ENCODE data around the gene LSM2. TPM values are rescaled to one million over a fixed set of nuclear protein-coding genes. Genes with fewer than 3 reads are reported as not detected.

Gene LSM2
- total and polyA plus RNA-seq, 9 of the 15 experiments (the other 6 are each of a cell fraction or from before 2014, with no cell fraction given): 154 to 407 (median 223) TPM

- Histone ChIP-seq H3K4me1 (replicated peaks in 1 of 2; ENCODE audit: control insufficient read depth in 2 of 2, insufficient read depth in 2 of 2, low read length in 2 of 2) (peaks cover 17 to 44% of the 10 kb centered on the region in 2 experiments), H3K27me3 (ENCODE audit: control insufficient read depth in 2 of 2, insufficient read depth in 2 of 2, low read length in 2 of 2) (no peaks in the 10 kb centered on the region), H3K36me3 (ENCODE audit: control insufficient read depth, insufficient read depth, low read length) (peaks cover 71% of the 10 kb centered on the region), H3K79me2 (ENCODE audit: control insufficient read depth, insufficient read depth, low read length) (peaks cover 53% of the 10 kb centered on the region), H3K9ac (ENCODE audit: insufficient read depth in 1 of 2, low read depth in 2 of 2, low read length in 2 of 2) (peak overlapping the region; percentile 93 to 99), H3K9me1 (ENCODE audit: control insufficient read depth, insufficient read depth, low read length) (no peaks in the 10 kb centered on the region), H3K9me3 (replicated peaks; ENCODE audit: control insufficient read depth, insufficient read depth, low read depth, low read length) (no peaks in the 10 kb centered on the region), H3K4me2 (ENCODE audit: insufficient read depth, low read length) (peak overlapping the region; percentile 98), H3K27ac (ENCODE audit: extremely low read depth, low read depth, low read length) (peak overlapping the region; percentile 97), H2AFZ (ENCODE audit: low read depth, low read length) (peak overlapping the region; percentile 93), H4K20me1 (replicated peaks; ENCODE audit: control insufficient read depth, insufficient read depth, low read length) (0 out of 2 replicates have a peak, but pooled peaks cover 3% of the 10 kb centered on the region), H3K4me3 (peak overlapping the region; percentile 61)
- peak; percentile 48 for ATAC-seq
- ChIA-PET CTCF (ENCODE audit: low intra/inter-chr PET ratio) (interaction anchor here (0.6 to 2.9 kb wide), 4 partner anchors 36 to 249 kb away, joined by 3 to 24 read pairs (median 3); no protein-coding TSS in a partner anchor), POLR2A (interaction anchor here (0.6 to 4.3 kb wide), 21 partner anchors 9 to 430 kb away, joined by 3 to 58 read pairs (median 7); partner anchors contain the start of genes BAG6, GPANK1, HSPA1A and HSPA1B)
- peak in 3 of 4 experiments; percentile 67 to 86 (median 84) for DNase-seq (ENCODE audit: extremely low read depth in 1 of 4, low spot score in 3 of 4)
- intact Hi-C loops (cut with micrococcal nuclease): loop anchor here (1.0 to 2.0 kb wide), 5 partner anchors 18 to 66 kb away; partner anchors contain the start of genes DDAH2, HSPA1A, HSPA1B and HSPA1L
- no peak for FAIRE-seq
- in situ Hi-C loops (cut with MboI): no loop called here
- WGBS (ENCODE audit: insufficient coverage, low coverage, missing lambda C conversion rate): 1% methylated on average over 44 of the region's 44 CpGs
- TSS peak; percentile 57 for BruUV-seq (replicated peaks)
- no peak for TF ChIP-seq ESRRA (IDR thresholded peaks at IDR 0.05; ENCODE audit: borderline replicate concordance, low read depth)
- TF ChIP-seq E2F3 (CRISPR knock-in tag; IDR thresholded peaks at IDR 0.05): no peak
- TF ChIP-seq HDAC6 (IDR thresholded peaks at IDR 0.05; ENCODE audit: low read depth, low read length): no peak
- TF ChIP-seq NFYB (IDR thresholded peaks at IDR 0.05; ENCODE audit: extremely low read depth, insufficient read length): peak; percentile 14
- no peak; the same call in 1 of the 2 replicates for TF ChIP-seq RBM14 (IDR thresholded peaks at IDR 0.05; ENCODE audit: borderline replicate concordance, insufficient read depth, low read depth, low read length)
- TF ChIP-seq ZNF224 (CRISPR knock-in tag; IDR thresholded peaks at IDR 0.05): 0 out of 2 replicates have a peak, but pooled peaks have one; percentile 56
- no peak for TF ChIP-seq ZBTB8A (IDR thresholded peaks at IDR 0.05; ENCODE audit: partially characterized antibody)
- no peak for TF ChIP-seq MAFF (IDR thresholded peaks at IDR 0.05; ENCODE audit: low read length)
- TF ChIP-seq, protein P1, sequence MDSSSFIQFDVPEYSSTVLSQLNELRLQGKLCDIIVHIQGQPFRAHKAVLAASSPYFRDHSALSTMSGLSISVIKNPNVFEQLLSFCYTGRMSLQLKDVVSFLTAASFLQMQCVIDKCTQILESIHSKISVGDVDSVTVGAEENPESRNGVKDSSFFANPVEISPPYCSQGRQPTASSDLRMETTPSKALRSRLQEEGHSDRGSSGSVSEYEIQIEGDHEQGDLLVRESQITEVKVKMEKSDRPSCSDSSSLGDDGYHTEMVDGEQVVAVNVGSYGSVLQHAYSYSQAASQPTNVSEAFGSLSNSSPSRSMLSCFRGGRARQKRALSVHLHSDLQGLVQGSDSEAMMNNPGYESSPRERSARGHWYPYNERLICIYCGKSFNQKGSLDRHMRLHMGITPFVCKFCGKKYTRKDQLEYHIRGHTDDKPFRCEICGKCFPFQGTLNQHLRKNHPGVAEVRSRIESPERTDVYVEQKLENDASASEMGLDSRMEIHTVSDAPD (CRISPR knock-in tag; IDR thresholded peaks at IDR 0.05): no peak
- TF ChIP-seq ZNF445 (CRISPR knock-in tag; IDR thresholded peaks at IDR 0.05; ENCODE audit: low read depth): no peak
- no peak for TF ChIP-seq MYNN (IDR thresholded peaks at IDR 0.05)
- no peak for TF ChIP-seq MYNN (CRISPR knock-in tag; IDR thresholded peaks at IDR 0.05)
- TF ChIP-seq, protein P2, sequence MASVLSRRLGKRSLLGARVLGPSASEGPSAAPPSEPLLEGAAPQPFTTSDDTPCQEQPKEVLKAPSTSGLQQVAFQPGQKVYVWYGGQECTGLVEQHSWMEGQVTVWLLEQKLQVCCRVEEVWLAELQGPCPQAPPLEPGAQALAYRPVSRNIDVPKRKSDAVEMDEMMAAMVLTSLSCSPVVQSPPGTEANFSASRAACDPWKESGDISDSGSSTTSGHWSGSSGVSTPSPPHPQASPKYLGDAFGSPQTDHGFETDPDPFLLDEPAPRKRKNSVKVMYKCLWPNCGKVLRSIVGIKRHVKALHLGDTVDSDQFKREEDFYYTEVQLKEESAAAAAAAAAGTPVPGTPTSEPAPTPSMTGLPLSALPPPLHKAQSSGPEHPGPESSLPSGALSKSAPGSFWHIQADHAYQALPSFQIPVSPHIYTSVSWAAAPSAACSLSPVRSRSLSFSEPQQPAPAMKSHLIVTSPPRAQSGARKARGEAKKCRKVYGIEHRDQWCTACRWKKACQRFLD (CRISPR knock-in tag; IDR thresholded peaks at IDR 0.05): no peak
- TF ChIP-seq ZNF23 (CRISPR knock-in tag; IDR thresholded peaks at IDR 0.05): no peak
- TF ChIP-seq SP2 (IDR thresholded peaks at IDR 0.05; ENCODE audit: extremely low read depth, low read depth, low read length, poor library complexity, severe bottlenecking): no peak
- TF ChIP-seq RBM34 (IDR thresholded peaks at IDR 0.05; ENCODE audit: borderline replicate concordance, insufficient read depth, low read length): no peak
- TF ChIP-seq TFAP4 (CRISPR knock-in tag; IDR thresholded peaks at IDR 0.05; ENCODE audit: borderline replicate concordance): peak; percentile 64; the same call in 1 of the 2 replicates
- TF ChIP-seq NUFIP1 (IDR thresholded peaks at IDR 0.05; ENCODE audit: partially characterized antibody): peak; percentile 41
Observed at GRCh38 chr6:31794866-31795615, 11.7 kb downstream of the LSM2 start.
